HG03175 (cell line): Measurements from ENCODE around the gene SASH1.
"Not testable (repeated sequence)": the region's sequence is repeated elsewhere in the genome, so short reads cannot be mapped to it uniquely, and the experiment has no call there.

Experiments used
- ATAC-seq: cut with Tn5 transposase; IDR thresholded peaks from one replicate; pipeline ENCODE4 v1.9.1; 2021; ENCODE audit warnings: mild to moderate bottlenecking, moderate library complexity; ENCODE audit not compliant: unreplicated experiment

Gene SASH1

GRCh38 chr6:148364056-148364824, 21.6 kb downstream of the SASH1 start:
- no peak for ATAC-seq

DNA sequence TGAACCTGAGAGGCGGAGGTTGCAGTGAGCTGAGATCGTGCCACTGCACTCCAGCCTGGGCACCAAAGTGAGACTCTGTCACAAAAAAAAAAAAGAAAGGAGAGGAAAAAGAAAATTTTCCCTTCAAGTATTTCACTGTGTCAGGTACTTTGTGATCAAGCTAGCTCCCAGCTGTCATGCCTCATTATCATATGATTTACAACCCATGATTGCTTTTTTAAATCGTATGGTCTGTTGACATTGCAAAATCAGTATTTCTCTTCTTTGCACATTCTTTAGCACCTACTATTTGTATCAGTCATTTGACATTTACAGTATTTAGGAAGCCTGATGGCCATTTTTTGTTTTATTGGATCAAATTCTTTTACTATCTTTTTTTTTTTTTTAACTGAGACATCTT, 22.4 kb downstream of the SASH1 start:
- ATAC-seq: no peak

DNA sequence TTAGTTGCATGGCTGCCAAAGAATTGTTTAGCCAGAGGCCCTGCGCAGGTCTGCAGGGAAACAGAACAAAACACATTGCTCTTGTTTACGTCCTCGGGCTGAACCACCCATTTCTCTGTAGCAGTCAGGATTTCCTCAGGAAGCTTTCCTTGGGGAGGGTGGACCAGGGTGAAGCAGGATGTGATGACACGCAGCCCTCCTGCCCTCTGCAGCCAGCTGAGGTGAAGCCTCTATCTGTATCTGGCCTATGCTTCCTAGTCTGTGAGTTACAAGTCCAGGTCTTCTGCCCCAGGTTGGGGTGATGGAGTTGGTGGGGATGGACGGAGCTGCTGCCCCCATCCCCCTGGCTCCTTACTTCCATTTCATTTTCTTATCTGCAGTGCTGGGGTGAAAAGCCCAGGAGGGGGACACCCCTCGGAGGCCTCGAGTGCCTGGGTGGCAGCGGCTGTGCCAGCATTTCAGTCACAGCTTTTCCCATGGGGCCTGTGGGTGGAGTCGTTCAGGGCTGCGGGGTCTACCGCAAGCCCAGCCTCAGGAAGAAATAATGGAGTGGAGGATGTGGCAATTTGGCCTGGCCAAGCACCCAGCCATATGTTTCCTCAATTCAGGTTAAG, 24.9 kb downstream of the SASH1 start:
- no peak for ATAC-seq

DNA sequence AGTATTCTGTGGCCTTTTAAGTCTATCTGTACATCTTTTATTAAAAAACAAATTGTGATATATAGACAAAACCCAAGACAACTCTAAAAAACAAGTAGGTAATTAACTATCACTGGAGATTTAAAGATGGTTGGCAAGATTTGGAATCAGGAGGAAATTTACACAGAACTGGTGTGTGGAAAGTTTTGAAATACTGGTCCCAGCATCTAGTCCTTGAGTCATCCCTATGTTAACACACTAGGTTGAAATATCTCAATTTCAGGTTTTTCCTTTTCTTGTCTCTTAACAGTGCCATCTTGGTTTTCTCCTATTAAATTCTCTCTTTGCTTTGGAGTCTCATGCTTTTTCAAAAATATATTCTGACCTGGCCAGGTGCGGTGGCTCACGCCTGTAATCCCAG, 27.5 kb downstream of the SASH1 start:
- ATAC-seq: no peak

GRCh38 chr6:148374040-148374774, 31.6 kb downstream of the SASH1 start:
- no peak for ATAC-seq

DNA sequence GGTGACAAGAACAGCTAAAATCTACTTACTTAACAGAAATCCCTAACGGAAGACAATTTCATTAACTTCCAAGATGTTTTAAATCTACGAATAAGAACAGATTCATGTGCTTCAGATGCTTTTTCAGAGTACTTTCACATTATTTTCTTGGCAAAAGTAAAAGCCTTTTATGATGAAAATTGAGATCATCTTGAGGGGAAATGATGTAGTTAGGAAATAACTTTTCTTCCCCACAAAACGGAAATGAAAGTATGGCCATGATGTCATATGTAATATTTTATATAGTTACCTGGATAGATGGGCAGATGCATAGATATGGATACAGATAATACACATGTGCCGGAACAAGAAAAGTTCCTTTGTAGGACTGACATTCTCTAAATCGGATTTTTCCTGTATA, 32.8 kb downstream of the SASH1 start:
- no peak for ATAC-seq

DNA sequence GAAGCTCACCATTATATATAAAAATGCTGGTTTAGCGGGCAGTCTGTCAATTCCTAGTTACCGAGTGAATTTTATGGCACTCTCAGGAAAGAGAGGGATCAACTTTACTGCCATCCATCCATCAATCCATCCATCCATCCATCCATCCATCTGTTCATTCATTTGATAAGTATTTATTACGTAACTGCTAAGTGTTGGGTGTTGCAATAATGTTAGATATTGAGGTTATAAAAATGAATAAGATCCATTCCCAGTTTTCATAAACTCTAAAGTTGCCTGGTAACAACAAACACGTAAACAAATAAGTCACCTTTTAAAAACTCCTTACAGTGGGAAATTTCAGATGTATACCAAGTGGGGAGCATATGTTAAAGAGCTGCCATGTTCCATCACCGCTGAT, 36.8 kb downstream of the SASH1 start:
- no peak for ATAC-seq

DNA sequence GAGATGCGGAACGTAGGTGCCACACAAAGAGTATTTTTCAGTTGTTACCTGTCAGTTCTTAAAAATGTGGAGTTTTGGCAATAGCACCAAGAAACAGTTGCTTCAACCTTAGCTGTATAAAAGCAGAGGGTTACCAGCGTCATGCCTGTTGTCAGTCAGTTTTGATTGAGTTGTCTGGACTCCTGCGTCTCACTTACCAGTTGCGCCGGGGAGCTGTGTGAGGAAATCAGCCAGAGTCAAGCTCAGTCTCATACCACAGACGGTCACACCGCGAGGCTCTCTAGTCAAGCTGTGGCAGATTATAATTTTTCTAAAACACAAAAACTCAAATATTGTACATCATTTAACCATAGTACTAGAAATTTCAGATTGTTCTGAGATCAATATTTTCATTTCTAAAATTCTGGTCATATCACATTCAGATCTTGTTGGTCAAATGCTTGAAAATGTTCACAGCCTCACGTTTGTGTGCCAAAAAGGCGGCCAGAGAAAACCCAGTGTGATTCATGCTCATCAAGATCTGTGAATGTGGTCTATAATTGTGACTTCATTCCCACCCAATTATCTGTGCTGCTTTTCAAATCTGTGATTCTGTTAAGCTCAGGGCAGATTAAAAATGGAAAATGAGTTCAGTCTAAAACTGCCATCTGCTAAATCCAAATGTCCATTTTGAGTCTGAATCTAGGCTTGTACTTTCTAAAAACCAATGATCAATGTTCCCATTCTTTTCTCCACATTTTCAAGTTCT, 37.5 kb downstream of the SASH1 start:
- no peak for ATAC-seq

DNA sequence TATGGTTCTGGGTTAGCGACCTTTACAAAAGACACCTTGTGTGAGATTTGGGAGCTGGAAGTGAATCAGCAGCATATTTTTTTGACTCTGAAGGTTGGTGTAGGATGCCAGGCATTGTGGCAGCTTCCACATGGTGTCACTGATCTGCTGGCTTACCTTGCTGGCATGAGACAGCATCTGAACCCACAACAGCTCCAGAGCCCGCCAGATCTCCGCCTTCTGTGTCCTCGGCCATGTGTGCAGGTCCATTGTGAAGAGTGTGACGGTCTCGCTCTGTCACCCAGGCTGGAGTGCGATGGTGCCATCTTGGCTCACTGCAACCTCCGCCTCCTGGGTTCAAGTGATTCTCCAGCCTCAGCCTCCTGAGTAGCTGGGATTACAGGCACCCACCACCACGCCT, 39.4 kb downstream of the SASH1 start:
- ATAC-seq: not testable (repeated sequence)

- ATAC-seq: no peak
Observed at GRCh38 chr6:148382861-148383260, 40.2 kb downstream of the SASH1 start.

DNA sequence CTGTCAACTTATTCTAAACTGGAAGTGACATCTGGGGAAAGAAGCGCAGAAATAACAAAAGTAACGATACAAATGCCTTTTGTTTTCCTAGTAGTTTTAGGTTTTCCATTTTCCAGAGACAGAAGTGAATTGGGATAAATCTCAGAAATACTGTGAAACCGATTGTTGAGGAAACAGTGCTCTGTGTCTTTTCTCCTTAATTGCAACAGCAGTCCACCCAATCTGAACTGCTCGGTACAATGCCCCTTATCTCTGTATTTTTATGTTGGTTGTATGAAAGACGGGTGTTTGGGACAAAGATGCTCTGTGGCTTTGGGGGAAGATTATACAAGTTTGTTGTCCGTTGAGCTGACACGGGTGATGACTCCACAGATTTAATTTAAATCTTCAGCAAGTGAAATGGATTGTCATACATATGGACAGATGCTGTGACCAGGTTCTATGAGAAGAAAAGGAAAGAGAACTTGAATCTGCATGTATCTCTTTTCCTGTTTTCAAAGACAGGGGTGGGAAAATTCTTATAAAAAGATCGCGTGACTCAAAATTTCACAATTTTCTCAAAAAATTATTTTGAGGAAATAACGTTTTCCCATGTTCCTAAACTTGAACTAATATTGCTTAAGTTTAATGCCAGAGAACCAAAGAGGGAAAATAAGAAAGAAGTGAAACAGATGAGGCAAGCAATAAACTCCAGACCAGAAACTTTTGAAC, 41.2 kb downstream of the SASH1 start:
- ATAC-seq: no peak

GRCh38 chr6:148385379-148385778, 42.7 kb downstream of the SASH1 start:
- no peak for ATAC-seq

DNA sequence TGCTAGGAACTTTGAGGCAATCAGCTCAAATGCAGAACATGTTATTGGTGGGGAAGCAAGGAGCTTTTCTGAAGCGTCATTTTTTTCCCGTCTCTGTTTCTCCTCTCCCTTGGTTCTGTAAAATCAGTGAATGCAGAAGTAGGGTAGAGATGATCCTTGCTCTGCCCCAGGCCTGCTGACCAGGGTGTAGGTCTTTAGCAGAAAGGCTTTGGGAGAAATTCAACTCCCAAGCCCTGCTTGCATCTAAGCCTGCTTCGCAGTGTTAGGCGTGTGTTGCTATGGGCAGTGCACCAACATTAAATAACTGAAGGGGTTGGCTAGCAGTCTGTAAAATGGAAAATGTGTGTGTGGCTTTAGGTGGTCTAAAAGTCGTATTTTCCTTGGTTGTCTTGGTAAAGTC, 45.9 kb downstream of the SASH1 start:
- ATAC-seq: no peak

DNA sequence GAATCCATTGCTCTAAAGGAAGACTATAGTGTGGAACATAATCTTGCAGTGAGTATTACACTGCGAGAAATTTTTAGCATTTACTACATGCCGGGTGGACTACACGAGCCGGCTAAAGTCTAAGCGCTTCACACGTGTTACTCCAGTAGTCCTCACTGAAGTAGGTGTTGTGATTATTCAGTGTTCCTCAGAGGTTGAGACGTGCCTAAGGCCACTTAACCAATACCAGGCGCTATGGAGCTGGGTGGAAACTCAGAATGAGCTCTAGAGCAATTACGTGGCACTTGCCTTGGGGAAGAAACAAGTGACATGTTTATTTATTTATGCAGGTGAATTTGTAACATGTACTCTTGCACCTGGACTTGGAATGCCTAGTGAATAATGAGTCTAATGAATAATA, 46.4 kb downstream of the SASH1 start:
- ATAC-seq: no peak

- ATAC-seq: no peak
Observed at GRCh38 chr6:148389917-148390316, 47.3 kb downstream of the SASH1 start.

DNA sequence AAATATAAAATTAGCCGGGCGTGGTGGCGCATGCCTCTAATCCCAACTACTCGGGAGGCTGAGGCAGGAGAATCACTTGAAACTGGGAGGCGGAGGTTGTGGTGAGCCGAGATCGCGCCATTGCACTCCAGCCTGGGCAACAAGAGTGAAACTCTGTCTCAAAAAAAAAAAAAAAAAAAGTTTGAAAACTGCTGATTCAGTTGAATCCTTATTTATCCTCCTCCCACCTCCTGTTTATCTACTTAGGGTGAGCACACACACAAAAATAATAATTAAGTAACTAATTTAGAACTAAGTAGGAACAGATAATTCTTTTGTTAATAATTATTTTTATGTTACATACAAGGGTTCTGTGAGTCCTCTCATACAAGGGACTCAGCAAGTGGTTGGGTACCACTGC, 49.5 kb downstream of the SASH1 start:
- not testable (repeated sequence) for ATAC-seq

GRCh38 chr6:148392671-148393070, 50.0 kb downstream of the SASH1 start:
- no peak for ATAC-seq

DNA sequence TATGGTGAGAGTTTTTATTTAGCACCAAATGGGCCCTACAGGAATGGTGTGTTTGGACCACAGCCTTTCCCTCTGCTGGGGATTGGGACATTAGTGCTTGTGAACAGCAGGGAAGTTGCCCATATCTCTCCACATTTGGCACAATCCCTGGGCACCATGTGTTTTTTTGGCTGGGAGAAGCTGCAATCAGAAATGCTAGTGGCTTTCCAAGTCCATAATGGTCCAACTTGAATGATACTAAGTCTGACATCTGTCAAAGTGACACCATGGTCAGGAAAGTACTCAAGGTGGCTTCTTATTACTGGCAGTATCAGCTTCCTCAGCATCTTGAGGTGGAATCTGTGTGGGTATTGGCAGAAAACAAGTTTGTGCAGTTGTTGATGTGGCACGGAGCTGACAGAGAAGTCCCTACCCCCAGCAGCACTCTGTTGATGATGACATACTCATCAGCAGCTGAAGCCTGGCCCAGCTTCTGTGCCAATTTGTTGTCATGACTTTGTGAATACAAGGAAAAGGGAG, 53.0 kb downstream of the SASH1 start:
- ATAC-seq: no peak

GRCh38 chr6:148396411-148396810, 53.8 kb downstream of the SASH1 start:
- ATAC-seq: no peak

- ATAC-seq: no peak
Observed at GRCh38 chr6:148396926-148397325, 54.3 kb downstream of the SASH1 start.
